ENCODE results near the gene EPHB3.

EPHB3 gene

DNA sequence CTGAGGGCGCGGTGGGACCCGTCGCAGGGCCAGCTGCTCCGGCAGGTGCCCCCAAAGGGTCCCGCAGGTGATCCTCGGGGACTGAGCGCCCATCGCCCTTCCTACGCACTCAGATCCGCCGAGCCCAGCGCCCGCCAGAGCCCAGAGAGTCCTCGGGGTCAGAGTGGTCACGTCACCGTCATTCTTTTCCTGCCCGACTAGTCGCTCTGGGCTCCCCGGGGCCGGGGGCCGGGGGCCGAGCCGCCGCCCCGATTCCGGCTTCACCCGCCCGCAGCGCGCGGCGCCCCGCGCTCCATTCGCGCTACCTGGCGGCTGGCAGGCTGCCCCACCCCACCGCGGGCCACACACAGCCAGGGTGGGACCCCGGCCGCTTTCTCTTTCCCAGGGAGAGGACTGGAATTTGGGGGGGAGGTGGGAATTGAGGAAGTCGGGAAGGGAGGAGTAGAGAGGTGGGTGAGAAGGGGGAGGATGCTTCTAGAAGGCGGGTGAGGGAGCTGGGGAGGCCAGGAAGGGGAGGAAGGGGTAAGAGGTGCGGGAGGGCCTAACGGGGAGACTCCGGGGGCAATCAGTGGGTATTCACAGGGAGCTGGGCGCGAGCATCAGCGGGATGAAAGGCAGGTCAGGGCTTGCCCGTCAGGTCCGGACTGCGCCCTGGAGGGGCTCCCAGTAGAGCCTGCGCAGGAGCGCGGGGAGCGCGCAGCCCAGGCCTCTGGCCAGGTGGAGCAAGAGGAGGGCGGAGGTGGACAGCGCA is 36.1 kb upstream of the EPHB3 start:
- no peaks in the 10 kb centered on the region for H3K9me2 ChIP-seq (replicated peaks; ENCODE audit: insufficient read depth, low read length)
- no peak overlapping the region for H3K27ac ChIP-seq (ENCODE audit: low read length)
- peak overlapping the region; percentile 33; the same call in 1 of the 2 replicates for H3K4me3 ChIP-seq (ENCODE audit: low read length)
- H3K27me3 ChIP-seq (replicated peaks; ENCODE audit: insufficient read depth, low read length), result peaks cover 25% of the 10 kb centered on the region
- H3K4me2 ChIP-seq (ENCODE audit: low read depth, low read length), result peak overlapping the region; percentile 34; the same call in 1 of the 2 replicates
- no peaks in the 10 kb centered on the region for H3K4me1 ChIP-seq (ENCODE audit: low read length)
- no peaks in the 10 kb centered on the region for H3K9me3 ChIP-seq (replicated peaks; ENCODE audit: insufficient read depth, low read length)
- H2AFZ ChIP-seq (ENCODE audit: low read length), result peak overlapping the region; percentile 61
- no peaks in the 10 kb centered on the region for H4K20me1 ChIP-seq (ENCODE audit: insufficient read depth, low read length)
- no peak overlapping the region for H3K9ac ChIP-seq (ENCODE audit: low read length)
- TF ChIP-seq EZH2phosphoT487 (IDR thresholded peaks at IDR 0.05; ENCODE audit: low read length), result no peak
- TF ChIP-seq, protein P1, sequence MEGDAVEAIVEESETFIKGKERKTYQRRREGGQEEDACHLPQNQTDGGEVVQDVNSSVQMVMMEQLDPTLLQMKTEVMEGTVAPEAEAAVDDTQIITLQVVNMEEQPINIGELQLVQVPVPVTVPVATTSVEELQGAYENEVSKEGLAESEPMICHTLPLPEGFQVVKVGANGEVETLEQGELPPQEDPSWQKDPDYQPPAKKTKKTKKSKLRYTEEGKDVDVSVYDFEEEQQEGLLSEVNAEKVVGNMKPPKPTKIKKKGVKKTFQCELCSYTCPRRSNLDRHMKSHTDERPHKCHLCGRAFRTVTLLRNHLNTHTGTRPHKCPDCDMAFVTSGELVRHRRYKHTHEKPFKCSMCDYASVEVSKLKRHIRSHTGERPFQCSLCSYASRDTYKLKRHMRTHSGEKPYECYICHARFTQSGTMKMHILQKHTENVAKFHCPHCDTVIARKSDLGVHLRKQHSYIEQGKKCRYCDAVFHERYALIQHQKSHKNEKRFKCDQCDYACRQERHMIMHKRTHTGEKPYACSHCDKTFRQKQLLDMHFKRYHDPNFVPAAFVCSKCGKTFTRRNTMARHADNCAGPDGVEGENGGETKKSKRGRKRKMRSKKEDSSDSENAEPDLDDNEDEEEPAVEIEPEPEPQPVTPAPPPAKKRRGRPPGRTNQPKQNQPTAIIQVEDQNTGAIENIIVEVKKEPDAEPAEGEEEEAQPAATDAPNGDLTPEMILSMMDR (IDR thresholded peaks at IDR 0.05; ENCODE audit: low read length), result no peak
- no peak for TF ChIP-seq EZH2 (optimal IDR thresholded peaks at IDR 0.05; ENCODE audit: low read depth, low read length)
- H3K79me2 ChIP-seq (ENCODE audit: low read length), result no peaks in the 10 kb centered on the region
- no peaks in the 10 kb centered on the region for H3F3A ChIP-seq (ENCODE audit: insufficient read depth, low read length)
- H3K36me3 ChIP-seq (replicated peaks; ENCODE audit: insufficient read depth, low read length), result no peaks in the 10 kb centered on the region
- no peak for DNase-seq

DNA sequence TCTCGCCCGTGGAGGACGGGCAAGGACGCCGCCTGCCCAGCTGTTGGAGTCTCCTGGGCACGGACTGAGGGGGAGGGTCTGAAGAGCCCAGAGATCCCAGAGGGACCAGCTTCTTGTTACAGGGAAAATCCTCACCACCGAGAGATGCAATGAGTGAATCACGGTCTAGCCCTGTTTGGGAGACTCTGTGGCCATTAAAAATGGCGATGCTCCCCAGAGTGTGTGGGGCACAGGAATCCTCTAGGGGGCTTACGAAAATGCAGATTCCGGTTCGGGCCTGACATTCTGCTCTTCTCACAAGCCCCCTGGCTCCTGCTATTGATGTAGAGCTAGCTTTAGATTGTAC is 35.5 kb upstream of the EPHB3 start:
- no peak overlapping the region for H3K9ac ChIP-seq (ENCODE audit: low read length)

DNA sequence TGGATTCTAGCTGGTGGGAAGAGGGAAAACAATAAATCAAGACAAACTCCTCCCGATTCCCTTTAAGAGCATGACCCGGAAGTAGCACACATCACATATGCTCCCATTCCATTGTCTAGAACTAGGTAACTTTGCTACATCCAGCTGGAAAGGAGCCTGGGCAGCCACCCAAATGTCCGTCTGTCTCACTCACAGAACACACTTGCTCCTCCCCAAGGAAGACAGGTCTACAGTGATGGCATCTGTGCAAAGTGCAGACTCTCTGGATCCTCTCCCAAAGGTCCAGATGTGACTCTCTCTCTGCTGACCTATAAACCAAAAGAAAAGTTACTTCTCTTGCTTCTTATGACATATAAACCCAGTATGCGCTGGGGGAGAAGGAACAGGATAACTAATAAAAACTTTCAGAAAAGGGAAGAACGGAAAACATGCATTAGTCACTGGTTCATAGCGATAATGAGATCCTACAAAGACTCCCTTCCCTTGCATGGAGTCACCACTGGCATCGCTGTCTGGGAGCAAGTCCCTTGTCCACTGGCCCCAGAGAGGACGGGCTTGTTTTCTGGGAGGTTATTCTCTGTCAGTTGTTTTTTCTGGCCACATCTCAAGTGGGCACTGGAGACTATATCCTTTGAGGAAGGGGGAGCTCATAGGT is 29.8 kb upstream of the EPHB3 start:
- H3K9me2 ChIP-seq (replicated peaks; ENCODE audit: insufficient read depth, low read length), result no peaks in the 10 kb centered on the region
- no peaks in the 10 kb centered on the region for H3K79me2 ChIP-seq (ENCODE audit: low read length)
- H3F3A ChIP-seq (ENCODE audit: insufficient read depth, low read length), result no peaks in the 10 kb centered on the region
- DNase-seq, result no peak
- no peak overlapping the region for H3K4me3 ChIP-seq (ENCODE audit: low read length)
- no peaks in the 10 kb centered on the region for H3K4me1 ChIP-seq (ENCODE audit: low read length)
- TF ChIP-seq EZH2phosphoT487 (IDR thresholded peaks at IDR 0.05; ENCODE audit: low read length) (no peak), EZH2 (optimal IDR thresholded peaks at IDR 0.05; ENCODE audit: low read depth, low read length) (no peak)
- TF ChIP-seq, protein P1 (IDR thresholded peaks at IDR 0.05; ENCODE audit: low read length), result no peak
- H3K36me3 ChIP-seq (replicated peaks; ENCODE audit: insufficient read depth, low read length), result no peaks in the 10 kb centered on the region
- H3K27me3 ChIP-seq (replicated peaks; ENCODE audit: insufficient read depth, low read length), result peaks cover 43% of the 10 kb centered on the region
- no peaks in the 10 kb centered on the region for H4K20me1 ChIP-seq (ENCODE audit: insufficient read depth, low read length)
- H3K27ac ChIP-seq (ENCODE audit: low read length), result no peak overlapping the region
- H2AFZ ChIP-seq (ENCODE audit: low read length), result no peak overlapping the region
- H3K9ac ChIP-seq (ENCODE audit: low read length), result no peak overlapping the region
- no peak overlapping the region for H3K4me2 ChIP-seq (ENCODE audit: low read depth, low read length)
- H3K9me3 ChIP-seq (replicated peaks; ENCODE audit: insufficient read depth, low read length), result no peaks in the 10 kb centered on the region

More for the DNA sequence above, 35.5 kb upstream of the EPHB3 start:
- Histone ChIP-seq H3K9me3 (replicated peaks; ENCODE audit: insufficient read depth, low read length) (no peaks in the 10 kb centered on the region), H3K4me1 (ENCODE audit: low read length) (no peaks in the 10 kb centered on the region), H3K79me2 (ENCODE audit: low read length) (no peaks in the 10 kb centered on the region), H4K20me1 (ENCODE audit: insufficient read depth, low read length) (no peaks in the 10 kb centered on the region), H3K4me2 (ENCODE audit: low read depth, low read length) (no peak overlapping the region), H3K9me2 (replicated peaks; ENCODE audit: insufficient read depth, low read length) (no peaks in the 10 kb centered on the region), H3K4me3 (ENCODE audit: low read length) (no peak overlapping the region), H3K27me3 (replicated peaks; ENCODE audit: insufficient read depth, low read length) (peaks cover 30% of the 10 kb centered on the region), H3F3A (ENCODE audit: insufficient read depth, low read length) (no peaks in the 10 kb centered on the region), H3K36me3 (replicated peaks; ENCODE audit: insufficient read depth, low read length) (no peaks in the 10 kb centered on the region), H2AFZ (ENCODE audit: low read length) (no peak overlapping the region), H3K27ac (ENCODE audit: low read length) (no peak overlapping the region)
- TF ChIP-seq EZH2 (optimal IDR thresholded peaks at IDR 0.05; ENCODE audit: low read depth, low read length), result no peak
- TF ChIP-seq, protein P1 (IDR thresholded peaks at IDR 0.05; ENCODE audit: low read length), result no peak
- DNase-seq, result no peak
